Uterus (tissue), 4 donors: ENCODE data around the gene PDE5A. TPM values are rescaled to one million over a fixed set of nuclear protein-coding genes. Genes with fewer than 3 reads are reported as not detected.

Source experiments
- DNase-seq, 2 donors: peaks; one replicate each; pipeline ENCODE4 v3.0.0-alpha.2; 2019 to 2020
- H3K27ac ChIP-seq, 2 donors: fragments of 200-600 bp; sonication (generic); 1 replicate in 1 of 2; 2 replicates in 1 of 2; pipeline ENCODE4 v1.5.1; 2016 to 2018
- H3K27me3 ChIP-seq, 2 donors: fragments of 200-600 bp; sonication (generic); one replicate each; pipeline ENCODE4 v1.5.1; 2018 to 2019; ENCODE audit warnings: control low read depth in 1 of 2
- H3K36me3 ChIP-seq, 2 donors: fragments of 200-600 bp; sonication (generic); one replicate each; pipeline ENCODE4 v1.5.1; 2019; ENCODE audit warnings: control low read depth in 1 of 2
- H3K4me1 ChIP-seq, 2 donors: fragments of 200-600 bp; sonication (generic); one replicate each; pipeline ENCODE4 v1.5.1; 2018 to 2019; ENCODE audit warnings: control low read depth in 1 of 2
- H3K4me3 ChIP-seq, 2 donors: fragments of 200-600 bp; sonication (generic); 1 replicate in 1 of 2; 2 replicates in 1 of 2; pipeline ENCODE4 v1.5.1; 2018 to 2019; ENCODE audit warnings: mild to moderate bottlenecking in 1 of 2
- H3K9me3 ChIP-seq, 2 donors: fragments of 200-600 bp; sonication (generic); one replicate each; pipeline ENCODE4 v1.5.1; 2019; ENCODE audit warnings: control low read depth in 1 of 2
- CTCF ChIP-seq, 4 experiments: fragments of 200-600 bp in 2 of 4; fragments of 450-650 bp in 2 of 4; sonication (generic) in 2 of 4; IDR thresholded peaks; one replicate each; pipeline ENCODE4 v1.5.1; 2016 to 2019; ENCODE audit warnings: antibody characterized with exemption in 4 of 4, mild to moderate bottlenecking in 2 of 4, moderate library complexity in 1 of 4
- POLR2A ChIP-seq, 2 donors: fragments of 450-650 bp; IDR thresholded peaks; one replicate each; pipeline ENCODE4 v1.6.1; 2016; ENCODE audit warnings: antibody characterized with exemption in 2 of 2, mild to moderate bottlenecking in 1 of 2, moderate library complexity in 1 of 2
- intact Hi-C: fragments of 100-400 bp; cut with DNase I; formaldehyde crosslinking; loops from one replicate; pipeline ENCODE4 v1.15.1; 2023; ENCODE audit warnings: low total_unique reads
- total RNA-seq, 4 donors: library from RNA; depleted of rRNA in 3 of 4; stranded (reverse); fragments of >200 nt in 3 of 4; gene quantifications; one replicate each; pipeline versions ENCODE4 v1.1.0 to v1.2.4, GENCODE V29; 2014 to 2023
- donor health status: DM: yes; HTN: yes; CAD: no.

Gene PDE5A
- total RNA-seq, 4 donors from 2014 or later = 13.5 to 192 (median 84.2) TPM

GRCh38 chr4:119498527-119498926 is 130.1 kb downstream of the PDE5A start:
- H3K4me3 ChIP-seq = no peak overlapping the region
- H3K27ac ChIP-seq = peak overlapping the region in 1 of 2 donors; percentile 63
- no peaks in the 10 kb centered on the region for H3K36me3 ChIP-seq
- no peaks in the 10 kb centered on the region for H3K27me3 ChIP-seq
- H3K9me3 ChIP-seq = no peaks in the 10 kb centered on the region
- TF ChIP-seq POLR2A (IDR thresholded peaks at IDR 0.05) (no peak), CTCF (IDR thresholded peaks at IDR 0.05) (no peak)
- intact Hi-C loops = no loop called here
- no peaks in the 10 kb centered on the region for H3K4me1 ChIP-seq
- DNase-seq = peak; percentile 16 to 35

GRCh38 chr4:119493886-119494285 is 134.7 kb downstream of the PDE5A start:
- Histone ChIP-seq H3K36me3 (no peaks in the 10 kb centered on the region), H3K27ac (no peak overlapping the region)
- no peak for DNase-seq

GRCh38 chr4:119493419-119493818 is 135.2 kb downstream of the PDE5A start:
- intact Hi-C loops = no loop called here
- no peaks in the 10 kb centered on the region for H3K4me1 ChIP-seq
- no peaks in the 10 kb centered on the region for H3K27me3 ChIP-seq
- H3K4me3 ChIP-seq = no peak overlapping the region
- no peaks in the 10 kb centered on the region for H3K9me3 ChIP-seq
- TF ChIP-seq CTCF (IDR thresholded peaks at IDR 0.05) (no peak), POLR2A (IDR thresholded peaks at IDR 0.05) (no peak)
- H3K36me3 ChIP-seq = no peaks in the 10 kb centered on the region
- DNase-seq = no peak
- no peak overlapping the region for H3K27ac ChIP-seq

More at GRCh38 chr4:119493886-119494285, 134.7 kb downstream of the PDE5A start:
- intact Hi-C loops = no loop called here
- no peaks in the 10 kb centered on the region for H3K4me1 ChIP-seq
- H3K9me3 ChIP-seq = no peaks in the 10 kb centered on the region
- no peak overlapping the region for H3K4me3 ChIP-seq
- TF ChIP-seq POLR2A (IDR thresholded peaks at IDR 0.05) (no peak), CTCF (IDR thresholded peaks at IDR 0.05) (no peak)
- no peaks in the 10 kb centered on the region for H3K27me3 ChIP-seq

GRCh38 chr4:119490335-119490734 is 138.3 kb downstream of the PDE5A start:
- Histone ChIP-seq H3K4me3 (no peak overlapping the region), H3K36me3 (no peaks in the 10 kb centered on the region), H3K9me3 (no peaks in the 10 kb centered on the region), H3K27me3 (no peaks in the 10 kb centered on the region), H3K4me1 (no peaks in the 10 kb centered on the region), H3K27ac (no peak overlapping the region)
- intact Hi-C loops = no loop called here
- DNase-seq = no peak
- TF ChIP-seq POLR2A (IDR thresholded peaks at IDR 0.05) (no peak), CTCF (IDR thresholded peaks at IDR 0.05) (peak in 1 of 4 experiments; percentile 4)

- Histone ChIP-seq H3K36me3 (no peaks in the 10 kb centered on the region), H3K27ac (no peak overlapping the region), H3K27me3 (no peaks in the 10 kb centered on the region), H3K4me1 (no peaks in the 10 kb centered on the region), H3K9me3 (no peaks in the 10 kb centered on the region), H3K4me3 (no peak overlapping the region)
- intact Hi-C loops = no loop called here
- TF ChIP-seq CTCF (IDR thresholded peaks at IDR 0.05) (no peak), POLR2A (IDR thresholded peaks at IDR 0.05) (no peak)
- DNase-seq = no peak
Observed at GRCh38 chr4:119489305-119489704, 139.3 kb downstream of the PDE5A start.
